HepG2 (cell line): ENCODE measurements around the gene SLC22A7. TPM values are rescaled to one million over a fixed set of nuclear protein-coding genes. Genes with fewer than 3 reads are reported as not detected.

ENCODE experiments used
- ATRX ChIP-seq: sonication (generic); formaldehyde crosslinking; IDR thresholded peaks from 2 replicates; pipeline ENCODE4 v1.4.0; 2020; ENCODE audit warnings: missing genetic modification reagents, borderline replicate concordance
- CAMTA2 ChIP-seq: sonication (generic); formaldehyde crosslinking; IDR thresholded peaks from 2 replicates; pipeline ENCODE4 v1.4.0; 2020; ENCODE audit warnings: mild to moderate bottlenecking, missing genetic modification reagents, borderline replicate concordance
- DNMT1 ChIP-seq: sonication (generic); formaldehyde crosslinking; IDR thresholded peaks from 2 replicates; pipeline ENCODE4 v1.5.1; 2020; ENCODE audit warnings: mild to moderate bottlenecking, missing genetic modification reagents
- HOXA5 ChIP-seq: sonication (generic); formaldehyde crosslinking; IDR thresholded peaks from 2 replicates; pipeline ENCODE4 v1.4.0; 2020; ENCODE audit warnings: missing genetic modification reagents
- KDM6A ChIP-seq: IDR thresholded peaks from 2 replicates; pipeline ENCODE4 v1.6.1; 2016; ENCODE audit warnings: low read depth
- MED1 ChIP-seq: sonication (generic); formaldehyde crosslinking; IDR thresholded peaks from 2 replicates; pipeline ENCODE4 v1.4.0; 2020; ENCODE audit warnings: missing genetic modification reagents
- PHF21A ChIP-seq: sonication (generic); formaldehyde crosslinking; IDR thresholded peaks from 2 replicates; pipeline ENCODE4 v1.5.0; 2020; ENCODE audit warnings: mild to moderate bottlenecking, missing genetic modification reagents
- RBFOX2 ChIP-seq: fragments of 200-400 bp; formaldehyde crosslinking; IDR thresholded peaks from 2 replicates; pipeline ENCODE4 v1.6.1; 2017; ENCODE audit warnings: low read depth, mild to moderate bottlenecking, low read length
- STAG1 ChIP-seq: sonication (generic); formaldehyde crosslinking; IDR thresholded peaks from 2 replicates; pipeline ENCODE4 v1.4.0; 2020; ENCODE audit warnings: missing genetic modification reagents
- TAF15 ChIP-seq: fragments of 200-400 bp; formaldehyde crosslinking; IDR thresholded peaks from one replicate; pipeline ENCODE4 v1.6.1; 2018; ENCODE audit warnings: mild to moderate bottlenecking, low read depth, low read length; ENCODE audit not compliant: poor library complexity, severe bottlenecking
- TARDBP ChIP-seq: sonication (generic); formaldehyde crosslinking; IDR thresholded peaks from 2 replicates; pipeline ENCODE4 v1.8.0; 2022; ENCODE audit warnings: mild to moderate bottlenecking, missing genetic modification reagents
- ZFYVE20 ChIP-seq: sonication (generic); formaldehyde crosslinking; IDR thresholded peaks from 2 replicates; pipeline ENCODE4 v1.8.0; 2023; ENCODE audit warnings: low read depth, mild to moderate bottlenecking, moderate library complexity, missing genetic modification reagents, borderline replicate concordance
- ZMAT3 ChIP-seq: sonication (generic); formaldehyde crosslinking; conservative IDR thresholded peaks from 2 replicates; pipeline ENCODE4 v1.7.0; 2021; ENCODE audit warnings: missing genetic modification reagents
- ZNF180 ChIP-seq: sonication (generic); formaldehyde crosslinking; IDR thresholded peaks from 2 replicates; pipeline ENCODE4 v1.4.0; 2020; ENCODE audit warnings: low read depth, missing genetic modification reagents, borderline replicate concordance
- ZNF251 ChIP-seq: sonication (generic); formaldehyde crosslinking; IDR thresholded peaks from 2 replicates; pipeline ENCODE4 v1.9.0; 2021; ENCODE audit warnings: mild to moderate bottlenecking, missing genetic modification reagents
- ZNF441 ChIP-seq: sonication (generic); formaldehyde crosslinking; IDR thresholded peaks from 2 replicates; pipeline ENCODE4 v1.7.0; 2021; ENCODE audit warnings: missing genetic modification reagents, borderline replicate concordance
- ZNF589 ChIP-seq: sonication (generic); formaldehyde crosslinking; conservative IDR thresholded peaks from 2 replicates; pipeline ENCODE4 v1.8.0; 2022; ENCODE audit warnings: mild to moderate bottlenecking, moderate library complexity, missing genetic modification reagents
- ZNF75D ChIP-seq: sonication (generic); formaldehyde crosslinking; IDR thresholded peaks from 2 replicates; pipeline ENCODE4 v1.8.1; 2023; ENCODE audit warnings: missing genetic modification reagents, mild to moderate bottlenecking, borderline replicate concordance
- polyA plus RNA-seq, 8 experiments: library from polyadenylated mRNA; depleted of rRNA in 3 of 8; stranded (reverse) in 7 of 8; unstranded in 1 of 8; fragments of >200 nt; fragmentation: Illumina TruSeq in 4 of 8; extraction: Trizol in 4 of 8; gene quantifications; 2 replicates each; pipeline versions ENCODE4 v1.2.1 to v1.2.3, GENCODE V29; 2011 to 2016; ENCODE audit warnings: low read depth in 4 of 8, missing spikeins in 1 of 8, mixed read lengths in 1 of 8; ENCODE audit not compliant: insufficient read depth in 1 of 8
- total RNA-seq, 5 experiments: library from RNA; depleted of rRNA; stranded (reverse); fragments of >200 nt; fragmentation: Illumina TruSeq; extraction: Trizol; gene quantifications; 2 replicates each; pipeline ENCODE4 v1.2.3, GENCODE V29; 2016; ENCODE audit warnings: low read depth in 1 of 5
- TF ChIP-seq, protein P1 (sequence below): sonication (generic); formaldehyde crosslinking; IDR thresholded peaks from 2 replicates; pipeline ENCODE4 v1.5.0; 2020; ENCODE audit warnings: mild to moderate bottlenecking, missing genetic modification reagents
- TF ChIP-seq, protein P2 (sequence below): sonication (generic); formaldehyde crosslinking; IDR thresholded peaks from 2 replicates; pipeline ENCODE4 v1.5.0; 2020; ENCODE audit warnings: mild to moderate bottlenecking, missing genetic modification reagents, borderline replicate concordance

Gene SLC22A7
- total and polyA plus RNA-seq, 2 of the 13 experiments (the other 11 are each of a cell fraction or from before 2014, with no cell fraction given) = 5.3 to 22.6 TPM

DNA sequence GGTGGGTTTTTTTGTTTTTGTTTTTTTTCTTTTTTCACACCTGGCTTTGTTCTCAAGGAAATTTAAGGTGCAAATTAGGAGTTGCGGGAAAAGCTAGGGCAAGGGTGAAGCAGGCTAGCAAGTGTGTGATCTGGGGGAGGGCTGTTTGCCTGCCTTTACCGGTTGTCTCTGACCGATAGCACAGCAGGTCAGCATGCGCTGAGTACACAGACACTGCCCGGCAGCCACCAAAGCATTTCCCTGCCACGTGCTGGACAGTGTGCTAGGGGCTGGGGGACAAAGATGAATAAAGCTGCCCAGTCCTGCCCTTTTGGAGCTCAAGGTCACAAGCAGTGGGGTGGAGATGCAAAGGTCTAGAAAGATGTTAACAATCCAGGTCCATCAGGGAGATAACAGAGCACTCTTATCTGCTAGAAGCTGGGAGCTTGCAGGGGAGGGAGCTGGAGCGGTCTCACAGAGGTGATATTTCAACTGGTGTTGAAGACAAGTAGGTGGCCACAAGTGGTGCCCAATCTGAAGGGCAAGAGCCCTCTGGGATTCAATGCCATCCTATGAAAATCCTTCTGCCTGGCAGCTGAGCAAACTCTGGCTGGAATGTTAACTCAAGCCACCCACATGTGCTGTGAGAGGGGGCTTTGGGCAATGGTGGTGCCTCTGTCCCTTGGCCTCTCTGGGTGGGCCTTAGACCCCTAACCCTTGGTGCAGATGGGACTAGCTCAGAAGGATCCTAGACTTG, 30.3 kb upstream of the SLC22A7 start (continued):
- TF ChIP-seq ZFYVE20 (CRISPR knock-in tag) (peak; percentile 83), HOXA5 (CRISPR knock-in tag) (peak; percentile 93; the same call in 1 of the 2 replicates), STAG1 (CRISPR knock-in tag) (peak; percentile 65), ZNF75D (CRISPR knock-in tag) (no peak), PHF21A (CRISPR knock-in tag) (peak; percentile 100), CAMTA2 (CRISPR knock-in tag) (peak; percentile 89), DNMT1 (no peak; the same call in none of the 2 replicates), RBFOX2 (0 out of 2 replicates have a peak, but pooled peaks have one; percentile 15), ZMAT3 (CRISPR knock-in tag) (peak; percentile 100), KDM6A (CRISPR knock-in tag) (peak; percentile 100), TARDBP (peak; percentile 100), ZNF441 (peak; percentile 95), ZNF251 (no peak), ATRX (CRISPR knock-in tag) (no peak), TAF15 (no peak), ZNF589 (CRISPR knock-in tag) (peak; percentile 99), ZNF180 (CRISPR knock-in tag) (no peak), MED1 (CRISPR knock-in tag) (peak; percentile 100)
- TF ChIP-seq, protein P1, sequence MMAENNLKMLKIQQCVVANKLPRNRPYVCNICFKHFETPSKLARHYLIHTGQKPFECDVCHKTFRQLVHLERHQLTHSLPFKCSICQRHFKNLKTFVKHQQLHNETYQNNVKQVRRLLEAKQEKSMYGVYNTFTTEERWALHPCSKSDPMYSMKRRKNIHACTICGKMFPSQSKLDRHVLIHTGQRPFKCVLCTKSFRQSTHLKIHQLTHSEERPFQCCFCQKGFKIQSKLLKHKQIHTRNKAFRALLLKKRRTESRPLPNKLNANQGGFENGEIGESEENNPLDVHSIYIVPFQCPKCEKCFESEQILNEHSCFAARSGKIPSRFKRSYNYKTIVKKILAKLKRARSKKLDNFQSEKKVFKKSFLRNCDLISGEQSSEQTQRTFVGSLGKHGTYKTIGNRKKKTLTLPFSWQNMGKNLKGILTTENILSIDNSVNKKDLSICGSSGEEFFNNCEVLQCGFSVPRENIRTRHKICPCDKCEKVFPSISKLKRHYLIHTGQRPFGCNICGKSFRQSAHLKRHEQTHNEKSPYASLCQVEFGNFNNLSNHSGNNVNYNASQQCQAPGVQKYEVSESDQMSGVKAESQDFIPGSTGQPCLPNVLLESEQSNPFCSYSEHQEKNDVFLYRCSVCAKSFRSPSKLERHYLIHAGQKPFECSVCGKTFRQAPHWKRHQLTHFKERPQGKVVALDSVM (CRISPR knock-in tag) = peak; percentile 87
- TF ChIP-seq, protein P2, sequence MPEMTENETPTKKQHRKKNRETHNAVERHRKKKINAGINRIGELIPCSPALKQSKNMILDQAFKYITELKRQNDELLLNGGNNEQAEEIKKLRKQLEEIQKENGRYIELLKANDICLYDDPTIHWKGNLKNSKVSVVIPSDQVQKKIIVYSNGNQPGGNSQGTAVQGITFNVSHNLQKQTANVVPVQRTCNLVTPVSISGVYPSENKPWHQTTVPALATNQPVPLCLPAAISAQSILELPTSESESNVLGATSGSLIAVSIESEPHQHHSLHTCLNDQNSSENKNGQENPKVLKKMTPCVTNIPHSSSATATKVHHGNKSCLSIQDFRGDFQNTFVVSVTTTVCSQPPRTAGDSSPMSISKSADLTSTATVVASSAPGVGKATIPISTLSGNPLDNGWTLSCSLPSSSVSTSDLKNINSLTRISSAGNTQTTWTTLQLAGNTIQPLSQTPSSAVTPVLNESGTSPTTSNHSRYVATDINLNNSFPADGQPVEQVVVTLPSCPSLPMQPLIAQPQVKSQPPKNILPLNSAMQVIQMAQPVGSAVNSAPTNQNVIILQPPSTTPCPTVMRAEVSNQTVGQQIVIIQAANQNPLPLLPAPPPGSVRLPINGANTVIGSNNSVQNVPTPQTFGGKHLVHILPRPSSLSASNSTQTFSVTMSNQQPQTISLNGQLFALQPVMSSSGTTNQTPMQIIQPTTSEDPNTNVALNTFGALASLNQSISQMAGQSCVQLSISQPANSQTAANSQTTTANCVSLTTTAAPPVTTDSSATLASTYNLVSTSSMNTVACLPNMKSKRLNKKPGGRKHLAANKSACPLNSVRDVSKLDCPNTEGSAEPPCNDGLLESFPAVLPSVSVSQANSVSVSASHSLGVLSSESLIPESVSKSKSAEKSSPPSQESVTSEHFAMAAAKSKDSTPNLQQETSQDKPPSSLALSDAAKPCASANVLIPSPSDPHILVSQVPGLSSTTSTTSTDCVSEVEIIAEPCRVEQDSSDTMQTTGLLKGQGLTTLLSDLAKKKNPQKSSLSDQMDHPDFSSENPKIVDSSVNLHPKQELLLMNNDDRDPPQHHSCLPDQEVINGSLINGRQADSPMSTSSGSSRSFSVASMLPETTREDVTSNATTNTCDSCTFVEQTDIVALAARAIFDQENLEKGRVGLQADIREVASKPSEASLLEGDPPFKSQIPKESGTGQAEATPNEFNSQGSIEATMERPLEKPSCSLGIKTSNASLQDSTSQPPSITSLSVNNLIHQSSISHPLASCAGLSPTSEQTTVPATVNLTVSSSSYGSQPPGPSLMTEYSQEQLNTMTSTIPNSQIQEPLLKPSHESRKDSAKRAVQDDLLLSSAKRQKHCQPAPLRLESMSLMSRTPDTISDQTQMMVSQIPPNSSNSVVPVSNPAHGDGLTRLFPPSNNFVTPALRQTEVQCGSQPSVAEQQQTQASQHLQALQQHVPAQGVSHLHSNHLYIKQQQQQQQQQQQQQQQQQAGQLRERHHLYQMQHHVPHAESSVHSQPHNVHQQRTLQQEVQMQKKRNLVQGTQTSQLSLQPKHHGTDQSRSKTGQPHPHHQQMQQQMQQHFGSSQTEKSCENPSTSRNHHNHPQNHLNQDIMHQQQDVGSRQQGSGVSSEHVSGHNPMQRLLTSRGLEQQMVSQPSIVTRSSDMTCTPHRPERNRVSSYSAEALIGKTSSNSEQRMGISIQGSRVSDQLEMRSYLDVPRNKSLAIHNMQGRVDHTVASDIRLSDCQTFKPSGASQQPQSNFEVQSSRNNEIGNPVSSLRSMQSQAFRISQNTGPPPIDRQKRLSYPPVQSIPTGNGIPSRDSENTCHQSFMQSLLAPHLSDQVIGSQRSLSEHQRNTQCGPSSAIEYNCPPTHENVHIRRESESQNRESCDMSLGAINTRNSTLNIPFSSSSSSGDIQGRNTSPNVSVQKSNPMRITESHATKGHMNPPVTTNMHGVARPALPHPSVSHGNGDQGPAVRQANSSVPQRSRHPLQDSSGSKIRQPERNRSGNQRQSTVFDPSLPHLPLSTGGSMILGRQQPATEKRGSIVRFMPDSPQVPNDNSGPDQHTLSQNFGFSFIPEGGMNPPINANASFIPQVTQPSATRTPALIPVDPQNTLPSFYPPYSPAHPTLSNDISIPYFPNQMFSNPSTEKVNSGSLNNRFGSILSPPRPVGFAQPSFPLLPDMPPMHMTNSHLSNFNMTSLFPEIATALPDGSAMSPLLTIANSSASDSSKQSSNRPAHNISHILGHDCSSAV (CRISPR knock-in tag) = peak; percentile 99
